Type B pancreatic cell (in vitro differentiated cells): ENCODE results near the gene IFT25. TPM values are rescaled to one million over a fixed set of nuclear protein-coding genes. Genes with fewer than 3 reads are reported as not detected.

Experiments
- DNase-seq: peaks from one replicate; pipeline ENCODE4 v3.0.0; 2021; ENCODE audit warnings: mixed read lengths; ENCODE audit not compliant: unreplicated experiment; ENCODE audit errors: extremely low spot score
- H3K27ac Mint-ChIP-seq: 2 replicates; pipeline ENCODE4 v1.8.0; 2021; ENCODE audit warnings: mild to moderate bottlenecking, mixed read lengths
- H3K27me3 Mint-ChIP-seq: 2 replicates; pipeline ENCODE4 v1.8.0; 2021; ENCODE audit warnings: mixed read lengths
- H3K36me3 Mint-ChIP-seq: 2 replicates; pipeline ENCODE4 v1.8.0; 2021; ENCODE audit warnings: mixed read lengths
- H3K4me1 Mint-ChIP-seq: one replicate; pipeline ENCODE4 v1.8.0; 2021; ENCODE audit warnings: mixed read lengths; ENCODE audit not compliant: unreplicated experiment
- H3K4me3 Mint-ChIP-seq: 2 replicates; pipeline ENCODE4 v1.8.0; 2021; ENCODE audit warnings: mild to moderate bottlenecking, mixed read lengths
- H3K9me3 Mint-ChIP-seq: 2 replicates; pipeline ENCODE4 v1.8.0; 2021; ENCODE audit warnings: mixed read lengths
- total RNA-seq: library from RNA; stranded (reverse); gene quantifications from 2 replicates; pipeline ENCODE4 v1.2.1, GENCODE V29; 2021; ENCODE audit warnings: low replicate concordance
- TF ChIP-seq, protein P1 (sequence below): fragments of 200-600 bp; sonication (generic); conservative IDR thresholded peaks from 2 replicates; pipeline ENCODE4 v1.5.0; 2021; ENCODE audit warnings: antibody characterized with exemption, mild to moderate bottlenecking

IFT25 gene
- total RNA-seq, 1 donor from 2014 or later, result 41.2 TPM

GRCh38 chr1:53871773-53872484 lies 73.6 kb downstream of the IFT25 start:
- no peak for DNase-seq
- H3K27ac Mint-ChIP-seq, result no peak overlapping the region
- no peaks in the 10 kb centered on the region for H3K4me1 Mint-ChIP-seq
- no peaks in the 10 kb centered on the region for H3K9me3 Mint-ChIP-seq
- TF ChIP-seq, protein P1, sequence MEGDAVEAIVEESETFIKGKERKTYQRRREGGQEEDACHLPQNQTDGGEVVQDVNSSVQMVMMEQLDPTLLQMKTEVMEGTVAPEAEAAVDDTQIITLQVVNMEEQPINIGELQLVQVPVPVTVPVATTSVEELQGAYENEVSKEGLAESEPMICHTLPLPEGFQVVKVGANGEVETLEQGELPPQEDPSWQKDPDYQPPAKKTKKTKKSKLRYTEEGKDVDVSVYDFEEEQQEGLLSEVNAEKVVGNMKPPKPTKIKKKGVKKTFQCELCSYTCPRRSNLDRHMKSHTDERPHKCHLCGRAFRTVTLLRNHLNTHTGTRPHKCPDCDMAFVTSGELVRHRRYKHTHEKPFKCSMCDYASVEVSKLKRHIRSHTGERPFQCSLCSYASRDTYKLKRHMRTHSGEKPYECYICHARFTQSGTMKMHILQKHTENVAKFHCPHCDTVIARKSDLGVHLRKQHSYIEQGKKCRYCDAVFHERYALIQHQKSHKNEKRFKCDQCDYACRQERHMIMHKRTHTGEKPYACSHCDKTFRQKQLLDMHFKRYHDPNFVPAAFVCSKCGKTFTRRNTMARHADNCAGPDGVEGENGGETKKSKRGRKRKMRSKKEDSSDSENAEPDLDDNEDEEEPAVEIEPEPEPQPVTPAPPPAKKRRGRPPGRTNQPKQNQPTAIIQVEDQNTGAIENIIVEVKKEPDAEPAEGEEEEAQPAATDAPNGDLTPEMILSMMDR, result no peak
- H3K4me3 Mint-ChIP-seq, result no peak overlapping the region
- no peaks in the 10 kb centered on the region for H3K27me3 Mint-ChIP-seq
- H3K36me3 Mint-ChIP-seq, result peaks cover 14% of the 10 kb centered on the region

Other genes starting within 250 kb of the IFT25 start
- 0.17 and 2.1 TPM in 2 replicates for gene GLIS1, start 206.5 kb downstream of the IFT25 start, total RNA-seq
- gene NDC1, start 107.4 kb downstream of the IFT25 start, total RNA-seq, result 19.7 and 29.5 TPM in 2 replicates
- gene YIPF1, start 55.9 kb downstream of the IFT25 start, total RNA-seq, result 30.2 and 31.6 TPM in 2 replicates
- gene DIO1, start 51.5 kb downstream of the IFT25 start, total RNA-seq, result 4.1 and 6.0 TPM in 2 replicates
- 50.1 and 52.9 TPM in 2 replicates for gene LRRC42, start 651 bp upstream of the IFT25 start, total RNA-seq
- gene LDLRAD1, start 72.5 kb upstream of the IFT25 start, total RNA-seq, result 1.3 and 1.5 TPM in 2 replicates
- 283 and 390 TPM in 2 replicates for gene TMEM59, start 107.5 kb upstream of the IFT25 start, total RNA-seq
- gene TCEANC2, start 107.9 kb upstream of the IFT25 start, total RNA-seq, result 5.5 and 7.6 TPM in 2 replicates
- not detected in 2 replicates for gene CDCP2, start 207.3 kb upstream of the IFT25 start, total RNA-seq